VCaP (cell line): ENCODE measurements around the gene CYB561D1.

Experiments used
- H3K27ac ChIP-seq: fragments of 450-650 bp; 2 replicates; pipeline ENCODE4 v1.5.1; 2017
- TF ChIP-seq, protein P1 (sequence below): fragments of 450-650 bp; conservative IDR thresholded peaks from 2 replicates; pipeline ENCODE4 v1.5.1; 2017; ENCODE audit warnings: mild to moderate bottlenecking, moderate library complexity

CYB561D1 gene

DNA sequence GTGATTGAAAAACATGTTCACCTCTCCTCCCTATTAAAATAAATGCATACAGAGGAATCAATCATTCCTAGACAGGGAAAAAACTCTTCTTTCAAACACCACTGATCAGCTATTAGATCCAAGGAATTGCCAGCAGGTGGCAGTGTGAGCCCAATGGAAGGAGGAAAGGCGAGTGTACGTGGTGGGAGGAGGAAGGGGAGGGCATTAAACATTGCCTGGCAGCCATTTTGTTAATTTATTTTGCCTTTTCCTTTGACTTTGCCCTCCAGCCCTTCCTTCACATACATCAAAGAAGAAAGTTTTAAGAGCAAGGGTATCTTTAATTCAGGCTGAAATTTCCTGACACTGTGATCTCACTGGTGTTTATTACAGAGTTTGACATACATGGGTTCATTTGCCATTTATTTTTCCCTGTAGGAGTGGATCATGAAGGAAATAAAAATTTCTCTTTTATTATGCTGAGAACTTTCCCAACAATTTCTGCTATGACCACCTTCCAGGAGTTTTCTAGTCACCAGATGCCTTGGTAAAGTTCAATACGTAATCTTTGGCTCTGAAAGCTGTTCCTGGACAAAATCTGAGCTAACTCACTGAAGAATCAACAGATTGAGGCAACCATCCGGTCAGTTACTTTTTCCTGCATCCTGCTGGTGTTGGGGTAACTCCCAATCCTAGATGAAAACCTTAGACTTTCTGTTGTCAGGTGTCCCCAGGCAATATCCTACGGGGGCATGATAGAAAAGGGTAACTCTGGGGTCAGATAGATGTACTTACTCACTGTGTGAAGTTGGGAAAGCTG is 52.6 kb downstream of the CYB561D1 start:
- H3K27ac ChIP-seq, result peak overlapping the region; percentile 88
- TF ChIP-seq, protein P1, sequence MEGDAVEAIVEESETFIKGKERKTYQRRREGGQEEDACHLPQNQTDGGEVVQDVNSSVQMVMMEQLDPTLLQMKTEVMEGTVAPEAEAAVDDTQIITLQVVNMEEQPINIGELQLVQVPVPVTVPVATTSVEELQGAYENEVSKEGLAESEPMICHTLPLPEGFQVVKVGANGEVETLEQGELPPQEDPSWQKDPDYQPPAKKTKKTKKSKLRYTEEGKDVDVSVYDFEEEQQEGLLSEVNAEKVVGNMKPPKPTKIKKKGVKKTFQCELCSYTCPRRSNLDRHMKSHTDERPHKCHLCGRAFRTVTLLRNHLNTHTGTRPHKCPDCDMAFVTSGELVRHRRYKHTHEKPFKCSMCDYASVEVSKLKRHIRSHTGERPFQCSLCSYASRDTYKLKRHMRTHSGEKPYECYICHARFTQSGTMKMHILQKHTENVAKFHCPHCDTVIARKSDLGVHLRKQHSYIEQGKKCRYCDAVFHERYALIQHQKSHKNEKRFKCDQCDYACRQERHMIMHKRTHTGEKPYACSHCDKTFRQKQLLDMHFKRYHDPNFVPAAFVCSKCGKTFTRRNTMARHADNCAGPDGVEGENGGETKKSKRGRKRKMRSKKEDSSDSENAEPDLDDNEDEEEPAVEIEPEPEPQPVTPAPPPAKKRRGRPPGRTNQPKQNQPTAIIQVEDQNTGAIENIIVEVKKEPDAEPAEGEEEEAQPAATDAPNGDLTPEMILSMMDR, result peak; percentile 85

DNA sequence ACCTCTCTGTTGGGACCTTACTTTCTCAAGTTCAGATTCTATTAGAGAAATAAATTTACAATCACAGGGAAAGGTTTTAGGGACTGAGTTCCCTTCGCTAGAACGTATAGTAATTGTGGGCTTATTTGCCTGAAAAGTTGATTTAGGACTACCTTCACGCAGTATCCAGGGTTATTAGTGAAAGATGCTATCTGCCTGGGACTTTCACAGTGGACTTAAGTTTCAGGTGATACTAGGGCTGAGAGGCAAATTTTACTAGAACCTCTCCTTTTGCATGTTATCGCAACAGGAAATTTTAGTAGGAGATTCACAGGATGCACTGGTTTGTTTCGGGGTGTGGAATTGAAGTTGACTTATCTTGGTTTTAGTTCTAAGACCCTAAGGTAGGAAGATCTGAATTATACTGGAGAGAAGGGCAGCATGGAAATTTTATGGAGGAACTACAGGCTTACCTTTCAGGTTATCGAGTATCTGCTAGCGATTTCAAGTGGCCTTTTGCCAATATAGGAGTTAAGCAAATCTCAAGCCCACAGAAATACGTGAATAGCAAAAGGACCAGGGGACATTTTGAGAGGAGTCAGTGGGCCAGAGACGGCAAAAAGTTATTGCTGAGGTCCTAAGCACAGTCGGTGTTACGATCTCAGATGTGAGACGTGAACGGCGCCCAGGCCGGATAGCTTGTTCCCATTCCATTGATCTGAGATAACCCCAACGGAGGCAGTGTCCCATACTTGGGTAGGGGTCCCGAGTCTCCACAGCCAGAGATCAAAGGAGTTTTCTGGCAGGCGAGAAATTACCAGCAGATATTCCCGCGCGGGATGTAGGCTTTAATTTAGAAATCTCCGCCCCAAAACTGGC is 53.8 kb downstream of the CYB561D1 start:
- H3K27ac ChIP-seq, result peak overlapping the region; percentile 88
- TF ChIP-seq, protein P1, result no peak

DNA sequence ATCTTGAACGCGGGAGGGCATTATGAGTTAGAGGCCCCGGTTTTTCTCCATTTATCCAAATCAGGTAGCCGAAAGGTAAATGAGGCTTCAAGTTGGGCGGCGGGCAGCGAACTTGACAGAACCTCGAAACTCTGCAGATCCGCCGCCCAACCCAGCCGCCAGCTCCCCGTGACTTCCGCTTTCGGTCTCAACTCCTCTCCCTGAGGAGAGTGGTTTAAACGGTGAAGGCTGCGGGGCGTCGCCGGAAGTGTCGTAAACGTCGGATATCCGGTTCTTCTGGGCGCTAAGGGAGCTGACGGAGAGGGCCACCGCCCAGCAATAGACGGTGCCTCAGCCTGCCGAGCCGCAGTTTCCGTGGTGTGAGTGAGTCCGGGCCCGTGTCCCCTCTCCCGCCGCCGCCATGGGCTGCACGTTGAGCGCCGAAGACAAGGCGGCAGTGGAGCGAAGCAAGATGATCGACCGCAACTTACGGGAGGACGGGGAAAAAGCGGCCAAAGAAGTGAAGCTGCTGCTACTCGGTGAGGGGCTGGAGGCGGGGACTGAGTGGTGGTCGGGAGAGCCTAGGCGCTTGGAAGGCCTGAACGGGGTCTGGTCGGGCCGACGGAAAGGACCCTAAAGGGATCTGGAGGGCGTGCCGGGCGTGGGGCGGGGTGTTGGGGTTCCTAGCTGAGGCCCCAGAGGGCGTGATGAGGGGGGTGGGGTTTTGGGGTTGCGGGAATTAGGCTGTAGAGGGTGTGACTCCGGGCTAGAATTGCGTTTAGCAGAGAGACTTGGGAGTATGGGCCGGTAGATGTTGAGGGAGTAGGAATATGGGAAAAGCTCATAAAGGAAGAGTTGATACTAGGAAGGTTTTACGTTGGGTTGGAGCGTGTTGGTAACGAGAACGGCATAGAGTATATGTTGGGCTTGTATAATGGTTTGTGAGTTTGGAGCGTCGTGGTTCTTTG is 54.7 kb downstream of the CYB561D1 start, which contains the start of gene GNAI3:
Gene GNAI3 (plus strand): TSS at position 295 of the 947 bp plus-strand sequence. CDS start 106 bp downstream, at position 401.
- TF ChIP-seq, protein P1, result no peak
- H3K27ac ChIP-seq, result peak within 1 kb of the TSS; percentile 88
